C4-2B (cell line): ENCODE results near the gene GRIK2.

Source experiments
- CTCF ChIP-seq: fragments of 450-650 bp; conservative IDR thresholded peaks from 2 replicates; pipeline ENCODE4 v1.5.1; 2017; ENCODE audit warnings: mild to moderate bottlenecking
- ZFX ChIP-seq: fragments of 450-650 bp; IDR thresholded peaks from 2 replicates; pipeline ENCODE4 v1.6.1; 2017

GRCh38 chr6:101883505-101883904 is 490.0 kb downstream of the GRIK2 start:
- TF ChIP-seq CTCF: no peak
- TF ChIP-seq ZFX: no peak
